DLD1 (cell line): ENCODE results near the gene ANKMY2.
"Not testable (repeated sequence)": the region's sequence is repeated elsewhere in the genome, so short reads cannot be mapped to it uniquely, and the experiment has no call there.

Experiments used
- in situ Hi-C: cut with HindIII; loops from 2 replicates; pipeline ENCODE4 v1.10.0; 2017; ENCODE audit warnings: low sequenced_read_pairs

Gene ANKMY2

DNA sequence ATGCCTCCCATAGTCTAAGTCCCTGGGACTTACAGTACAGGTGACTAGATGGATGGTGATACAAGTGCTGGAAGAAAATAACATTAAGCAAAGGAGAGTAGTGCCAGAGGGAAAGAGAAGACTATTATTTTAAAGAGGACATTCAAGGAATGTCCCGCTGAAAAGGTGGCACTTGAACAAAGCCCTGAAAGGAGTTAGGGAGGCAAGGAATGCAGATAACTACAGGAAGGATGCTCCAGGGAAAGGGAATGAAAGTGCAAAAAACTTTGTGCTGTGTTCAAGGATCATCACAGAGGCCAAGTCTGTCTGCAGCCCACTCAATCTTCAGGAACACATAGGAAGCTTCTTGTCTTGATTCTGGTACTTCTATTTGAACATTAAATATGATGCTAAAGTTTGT lies 14.9 kb downstream of the ANKMY2 start:
- in situ Hi-C loops = no loop called here

DNA sequence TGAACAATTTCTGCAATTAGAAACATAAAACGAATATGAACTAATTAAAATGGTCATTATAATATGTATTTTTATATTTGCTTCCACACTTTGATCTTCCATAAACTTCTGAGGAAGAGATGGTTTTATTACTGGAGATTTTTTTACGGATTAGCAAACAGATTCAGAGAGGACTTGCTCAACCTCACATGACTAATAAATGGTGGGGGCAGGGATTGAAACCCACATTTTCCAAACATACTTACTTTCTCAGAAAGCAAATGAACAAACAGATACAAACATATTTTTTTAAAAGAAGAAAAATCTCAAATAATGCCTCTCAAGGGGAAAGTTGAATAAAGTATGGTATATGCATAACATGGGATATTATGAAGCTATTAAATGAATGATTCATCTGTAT lies 18.3 kb downstream of the ANKMY2 start:
- in situ Hi-C loops = no loop called here

DNA sequence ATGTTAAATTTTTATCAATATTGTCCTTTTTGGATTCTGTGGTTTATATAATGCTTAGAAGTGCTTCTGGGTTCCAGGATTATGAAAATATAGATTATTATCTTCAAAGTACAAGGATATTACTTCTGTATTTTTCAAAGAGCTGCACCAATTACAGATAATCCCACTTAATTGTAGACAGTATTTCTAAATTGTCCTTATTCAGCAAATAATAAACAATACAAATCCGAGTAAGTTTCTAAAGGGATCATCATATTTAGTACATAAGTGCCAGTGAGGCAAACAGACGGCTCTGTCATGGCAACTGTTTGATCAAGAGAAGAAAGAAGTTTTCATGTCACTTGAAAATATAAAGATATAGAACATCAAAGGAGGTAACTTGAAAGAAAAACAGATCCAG lies 19.2 kb downstream of the ANKMY2 start:
- in situ Hi-C loops = no loop called here

DNA sequence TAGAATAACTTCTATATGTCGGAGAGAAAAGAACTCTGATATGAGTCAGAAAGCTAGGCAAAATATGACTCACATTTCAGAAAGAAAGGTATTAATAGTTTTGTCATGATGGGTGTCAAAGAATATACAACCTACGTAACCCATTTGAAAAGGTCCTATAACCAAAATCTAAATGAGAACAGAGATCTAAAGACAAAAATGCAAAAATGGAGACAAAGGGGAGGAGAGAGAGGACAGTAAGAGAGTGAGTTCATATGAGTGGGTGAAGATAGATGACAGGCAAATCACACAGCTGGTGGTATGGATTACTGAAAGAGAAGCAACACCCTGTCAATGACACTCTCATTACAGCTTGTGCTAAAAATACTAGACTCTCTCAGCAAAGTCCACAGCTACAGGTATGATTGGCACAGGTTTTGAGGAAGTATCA lies 25.6 kb downstream of the ANKMY2 start:
- in situ Hi-C loops = no loop called here

DNA sequence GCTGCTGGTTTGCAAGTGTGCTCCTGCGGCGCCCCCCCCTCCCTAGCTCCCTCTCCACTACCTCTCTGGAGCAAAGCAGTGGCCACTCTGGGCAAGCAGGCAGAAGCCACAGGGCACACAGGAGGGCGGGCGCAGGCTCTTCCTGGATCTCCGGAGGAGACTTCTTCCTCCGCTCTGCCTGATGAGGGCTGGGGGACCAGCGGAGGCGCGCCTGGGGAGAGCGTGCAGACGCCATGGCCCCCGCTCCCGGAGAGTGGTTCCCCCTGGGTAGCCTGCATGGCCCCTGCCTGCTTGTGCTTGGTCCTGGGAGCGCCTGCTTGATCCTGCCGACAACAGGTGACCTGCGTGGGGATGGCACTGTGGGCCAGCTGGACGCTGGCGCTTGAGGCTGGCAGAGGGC lies 29.0 kb downstream of the ANKMY2 start:
- in situ Hi-C loops = no loop called here

DNA sequence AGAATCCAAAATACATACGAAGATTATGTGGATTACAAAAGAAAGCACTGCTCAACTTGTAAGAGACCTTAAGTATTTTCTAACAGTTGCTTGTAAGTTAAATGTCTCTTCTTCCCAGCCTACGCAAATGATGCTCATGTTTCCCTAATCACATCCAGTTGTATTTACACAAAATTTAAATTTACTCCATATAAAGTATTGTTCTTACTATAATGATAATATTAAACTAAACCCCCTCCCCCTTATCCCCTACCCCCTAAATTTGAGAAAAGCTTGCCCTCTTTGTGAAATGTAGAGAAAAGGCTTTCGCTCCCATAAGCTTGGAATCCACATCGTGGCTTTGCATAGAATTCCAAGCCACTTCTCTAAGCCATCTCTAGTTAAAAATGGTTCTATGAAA lies 29.4 kb downstream of the ANKMY2 start:
- in situ Hi-C loops = no loop called here

DNA sequence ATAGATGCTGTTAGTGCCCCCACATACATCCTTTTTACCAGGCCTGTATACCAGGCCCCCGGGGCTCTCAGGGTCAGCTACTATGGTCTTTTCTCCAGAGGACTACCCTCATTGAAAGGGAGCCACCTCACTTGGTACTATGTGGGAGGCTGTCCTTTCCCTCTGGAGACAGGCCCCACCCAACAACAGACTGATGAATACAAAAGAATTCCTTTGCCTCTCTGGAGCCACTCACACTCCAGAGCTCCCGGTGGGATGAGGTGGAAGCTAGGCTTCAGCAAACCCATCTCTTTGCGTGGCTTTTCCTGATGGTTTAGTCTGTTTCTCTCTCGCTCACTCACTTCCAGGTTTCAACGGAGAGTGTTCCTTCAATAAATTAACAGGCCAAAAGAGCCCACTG lies 30.3 kb downstream of the ANKMY2 start:
- in situ Hi-C loops = no loop called here

DNA sequence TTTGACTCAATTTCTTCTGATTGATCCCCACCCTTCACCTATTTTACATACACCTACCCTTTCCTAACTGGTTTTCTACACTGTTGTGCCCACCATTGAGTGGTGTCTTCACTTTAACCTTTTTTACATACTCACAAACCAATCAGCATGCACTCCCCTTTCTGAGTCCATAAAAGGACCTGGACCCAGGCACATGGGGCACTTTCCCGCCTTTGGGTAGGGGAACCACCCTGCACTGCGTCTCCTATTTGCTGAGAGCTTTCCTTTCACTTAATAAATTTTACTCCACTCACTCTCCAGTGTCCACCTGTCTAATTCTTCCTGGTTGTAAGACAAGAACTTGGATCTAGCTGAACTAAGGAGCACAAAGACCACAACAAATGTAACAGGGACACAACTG lies 33.8 kb downstream of the ANKMY2 start:
- in situ Hi-C loops = no loop called here

DNA sequence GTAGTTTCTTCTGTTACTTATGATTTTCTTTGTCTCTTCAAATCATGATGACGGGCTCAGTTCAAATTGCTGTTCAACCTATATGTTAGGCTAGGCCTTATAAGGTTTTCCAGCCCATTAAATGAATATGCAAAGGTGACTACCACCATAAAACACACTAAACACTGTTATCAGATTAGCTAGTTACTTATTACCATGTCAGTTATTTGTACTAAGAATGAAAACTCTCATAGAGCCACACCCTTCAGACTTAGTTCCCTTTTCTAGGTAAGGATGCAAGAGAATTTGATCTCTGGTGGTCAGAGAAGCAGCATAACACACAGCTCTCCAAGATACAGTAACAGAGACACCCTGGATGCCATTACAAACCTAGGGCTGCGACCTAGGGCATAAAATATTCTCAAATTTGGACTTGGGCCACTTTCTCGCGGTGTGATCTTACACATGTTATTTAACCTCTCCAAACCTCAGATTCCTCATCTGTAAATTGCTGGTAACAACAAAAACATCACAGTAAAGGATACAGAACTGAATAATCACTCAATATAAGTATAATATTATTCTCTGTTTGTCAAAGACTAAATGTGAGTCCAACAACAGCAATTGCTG lies 35.6 kb downstream of the ANKMY2 start:
- in situ Hi-C loops = no loop called here

DNA sequence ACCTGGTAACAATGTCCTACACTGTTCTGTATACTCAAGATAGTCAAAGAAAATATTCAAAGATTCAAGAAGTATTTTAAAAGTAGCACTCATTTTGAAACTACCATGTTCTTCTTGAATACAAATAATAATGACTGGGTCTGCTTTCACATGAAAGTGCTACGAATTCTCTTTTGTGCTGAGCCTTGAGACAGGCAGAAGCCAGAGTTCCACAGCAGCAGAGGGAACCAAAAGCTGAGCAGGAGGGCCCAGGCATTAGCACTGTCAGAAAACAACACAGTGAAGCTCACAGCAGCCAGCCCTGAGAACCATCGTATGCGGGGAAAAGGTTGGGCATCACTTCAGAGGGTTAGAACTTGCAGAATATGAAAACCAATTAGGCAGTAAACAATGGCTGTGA lies 38.9 kb downstream of the ANKMY2 start:
- in situ Hi-C loops = no loop called here

DNA sequence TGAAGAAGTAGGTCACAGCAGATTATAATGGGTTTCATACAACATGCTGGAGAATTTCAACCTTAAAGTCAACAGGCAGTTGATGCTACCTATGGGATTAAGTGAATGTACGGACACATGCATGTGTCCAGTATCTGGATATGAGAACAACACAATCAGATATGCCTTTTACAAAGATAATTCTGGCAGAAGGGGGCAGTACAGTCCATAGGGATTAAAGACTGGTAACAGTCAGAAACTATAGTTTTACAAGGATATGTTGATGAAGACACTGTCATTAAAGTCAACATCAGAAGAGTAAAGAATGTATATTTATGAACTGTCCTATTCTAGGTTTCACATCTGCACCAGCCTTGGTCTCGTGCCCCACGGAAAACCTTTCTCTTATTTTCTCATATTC lies 41.5 kb downstream of the ANKMY2 start:
- in situ Hi-C loops = no loop called here

DNA sequence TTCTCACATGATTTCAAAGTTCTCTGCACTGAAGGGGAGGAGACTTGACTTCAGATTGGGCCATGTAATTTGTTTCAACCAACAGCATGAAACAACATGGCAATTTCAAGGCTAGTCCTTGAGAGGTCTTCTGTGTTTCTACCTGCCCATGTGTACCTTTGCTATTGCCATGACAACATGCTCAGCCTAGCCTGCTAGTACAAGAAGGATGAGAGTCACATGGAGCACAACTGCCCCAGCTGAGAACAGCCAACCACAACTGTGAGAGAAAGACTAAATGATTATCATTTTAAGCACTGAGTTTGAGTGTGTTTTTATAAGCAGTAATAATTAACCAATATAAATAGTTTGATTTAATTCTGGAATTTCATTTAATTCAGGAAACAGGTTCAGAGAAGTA lies 41.9 kb downstream of the ANKMY2 start:
- in situ Hi-C loops = no loop called here

DNA sequence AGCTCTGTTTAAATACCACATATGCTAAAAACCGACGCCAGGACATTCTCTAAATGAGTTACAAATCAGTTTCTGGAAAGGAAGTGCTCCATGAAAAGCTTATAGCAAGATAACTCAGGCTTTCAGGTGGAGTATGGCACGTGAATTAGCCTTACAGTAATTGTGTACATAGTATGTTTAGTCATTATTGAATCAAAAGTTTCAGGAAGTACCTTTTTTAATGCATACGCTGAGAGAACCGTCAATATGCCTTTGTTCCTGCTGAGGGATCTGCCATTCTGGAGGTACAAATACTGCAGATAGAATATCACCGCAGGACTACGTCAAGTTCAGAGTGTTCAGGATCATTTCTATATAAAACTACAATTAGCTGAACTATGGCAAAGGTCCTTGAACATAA lies 45.7 kb downstream of the ANKMY2 start:
- in situ Hi-C loops = no loop called here

DNA sequence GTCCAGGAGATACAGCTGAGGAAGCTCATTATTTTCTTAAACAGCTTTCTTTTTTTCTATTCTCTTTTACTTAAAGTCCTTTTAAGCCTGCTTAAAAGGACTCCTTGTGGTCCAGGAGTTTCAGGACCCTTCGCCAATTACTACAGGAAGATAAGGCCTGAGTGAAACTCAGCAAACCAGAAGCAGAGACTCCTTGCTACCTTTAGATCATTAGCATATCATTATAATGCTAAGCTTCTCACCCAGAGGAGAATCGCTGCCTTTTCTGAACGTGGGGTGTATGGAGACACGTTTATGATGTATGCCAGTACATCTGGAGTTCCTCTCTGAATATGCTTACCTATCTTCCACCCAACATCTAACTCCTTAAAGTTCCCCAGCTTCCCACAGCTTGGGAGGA lies 47.5 kb downstream of the ANKMY2 start:
- in situ Hi-C loops = no loop called here

DNA sequence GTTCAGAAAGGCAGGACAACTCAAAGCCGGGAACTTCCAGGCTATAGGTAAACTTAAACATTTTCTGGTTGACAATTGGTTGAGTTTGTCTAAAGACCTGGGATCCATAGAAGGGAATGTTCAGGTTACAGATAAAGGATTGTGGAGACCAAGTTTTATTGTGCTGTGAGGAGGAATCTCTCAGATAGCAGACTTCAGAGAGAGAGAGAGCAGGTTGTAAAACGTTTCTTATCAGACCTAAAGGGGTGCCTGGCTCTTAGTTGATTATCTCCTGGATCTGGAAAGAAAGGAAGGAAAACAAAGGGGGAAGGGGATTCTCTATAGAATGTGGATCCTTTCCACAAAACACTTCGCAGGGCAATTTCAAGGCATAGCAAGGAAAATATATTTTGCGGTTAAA lies 50.0 kb downstream of the ANKMY2 start:
- in situ Hi-C loops = not testable (repeated sequence)

DNA sequence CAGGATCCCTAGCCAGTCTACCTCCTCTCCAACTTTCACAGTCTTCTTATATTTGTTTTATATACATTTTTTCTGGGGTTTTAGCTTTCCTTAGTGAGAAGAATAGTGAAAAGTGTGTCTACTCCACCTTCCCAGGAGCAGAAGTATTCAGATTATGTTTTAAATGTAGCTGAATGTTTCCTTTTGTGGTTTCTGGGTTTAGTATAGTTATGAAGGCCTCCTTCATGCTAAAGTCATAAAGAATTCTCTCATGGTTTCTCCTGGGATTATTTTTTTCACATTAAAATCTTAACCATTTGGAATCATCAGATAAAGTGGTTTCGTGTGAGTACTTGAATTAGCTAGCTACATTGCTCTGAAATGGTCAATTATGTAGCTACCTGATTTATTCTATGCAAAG lies 50.9 kb downstream of the ANKMY2 start:
- in situ Hi-C loops = no loop called here

DNA sequence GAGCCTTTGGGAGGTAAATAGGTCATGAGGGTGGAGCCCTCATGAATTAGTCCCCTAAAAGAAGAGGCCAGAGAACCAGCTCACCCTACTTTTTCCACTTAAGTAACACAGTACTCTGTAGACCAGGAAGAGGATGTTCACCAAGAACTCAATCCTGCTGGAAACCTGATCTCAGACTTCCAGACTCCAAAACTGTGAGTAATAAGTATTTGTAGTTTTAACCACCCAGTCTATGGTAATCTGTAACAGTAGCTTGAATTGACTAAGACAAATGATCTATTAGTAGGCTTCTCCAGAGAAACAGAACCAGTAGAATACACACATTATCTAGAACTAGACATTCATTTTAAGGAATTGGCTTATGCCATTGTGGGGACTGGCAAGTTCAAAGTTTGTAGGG lies 51.5 kb downstream of the ANKMY2 start:
- in situ Hi-C loops = no loop called here

DNA sequence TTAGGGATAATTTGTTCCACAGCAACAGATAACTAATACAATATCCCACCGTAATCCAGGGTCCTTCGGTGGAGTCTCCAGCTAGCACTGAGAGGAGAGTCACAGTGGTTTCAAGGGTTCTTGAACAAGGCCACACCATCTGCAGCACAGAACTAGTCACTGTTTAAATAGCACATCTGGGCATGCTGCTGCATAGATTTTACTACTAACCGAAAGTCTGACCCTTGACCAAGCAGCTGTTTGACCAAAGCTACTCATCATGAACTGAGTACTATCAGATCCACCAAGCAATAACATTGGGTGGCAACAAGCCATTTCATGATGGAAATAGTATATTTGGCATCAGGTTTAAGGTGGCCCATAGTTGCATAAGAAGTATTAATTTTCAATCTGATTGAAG lies 53.2 kb downstream of the ANKMY2 start:
- in situ Hi-C loops = no loop called here

DNA sequence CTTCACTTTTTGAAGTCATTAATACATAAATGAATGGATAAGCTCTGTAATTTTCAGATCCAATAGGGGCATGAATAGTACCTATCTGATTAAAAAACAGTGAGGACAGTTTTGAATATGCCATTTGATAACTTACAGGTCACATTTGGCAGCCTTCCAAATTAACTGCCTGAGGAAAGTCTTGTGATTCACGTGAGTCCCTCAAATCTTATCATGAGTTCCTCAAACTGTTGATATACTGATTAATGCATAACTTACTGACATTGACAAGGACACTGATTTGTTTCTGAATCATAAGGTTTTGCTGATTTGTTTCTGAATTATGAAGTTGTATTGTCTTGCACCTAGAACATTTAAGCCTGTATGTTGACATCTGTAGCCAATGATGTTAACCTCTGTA lies 55.1 kb downstream of the ANKMY2 start:
- in situ Hi-C loops = no loop called here

DNA sequence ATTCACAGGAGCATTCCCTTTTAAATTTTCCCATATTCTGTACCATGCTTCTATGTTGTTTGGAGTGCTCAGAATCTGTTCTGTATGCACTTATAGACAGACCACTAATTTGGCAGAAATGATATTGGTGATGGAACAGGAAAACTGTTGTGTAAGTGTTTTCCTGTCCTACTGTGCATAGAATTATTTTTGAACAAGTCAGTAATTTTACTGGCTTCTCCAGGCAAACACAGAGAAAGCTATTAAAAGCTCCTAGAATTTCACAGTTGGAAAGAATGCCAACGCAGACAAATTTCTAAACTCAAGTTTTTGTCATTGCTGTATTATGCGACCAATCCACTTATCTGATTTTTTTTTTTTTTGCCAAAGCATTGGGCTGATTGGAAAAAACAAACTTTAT lies 55.7 kb downstream of the ANKMY2 start:
- in situ Hi-C loops = no loop called here

DNA sequence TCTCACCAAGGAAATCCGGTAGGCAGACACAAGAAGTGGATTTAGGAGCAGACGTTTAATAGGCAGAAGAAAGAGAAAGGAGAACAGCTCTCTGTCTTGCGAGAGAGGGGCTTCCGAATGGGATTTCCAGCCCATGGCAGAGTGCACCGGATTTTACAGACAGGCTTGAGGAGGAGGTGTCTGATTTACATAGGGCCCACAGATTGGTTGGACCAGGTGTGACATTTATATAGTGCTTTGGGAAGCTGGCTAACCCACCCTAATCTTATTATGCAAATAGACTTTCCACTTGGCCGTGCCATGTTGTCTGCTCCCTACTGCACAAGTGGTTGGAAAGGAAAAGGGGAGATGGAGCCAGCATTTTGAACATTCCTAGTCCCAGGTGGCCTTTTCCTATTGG lies 57.8 kb downstream of the ANKMY2 start:
- in situ Hi-C loops = no loop called here

DNA sequence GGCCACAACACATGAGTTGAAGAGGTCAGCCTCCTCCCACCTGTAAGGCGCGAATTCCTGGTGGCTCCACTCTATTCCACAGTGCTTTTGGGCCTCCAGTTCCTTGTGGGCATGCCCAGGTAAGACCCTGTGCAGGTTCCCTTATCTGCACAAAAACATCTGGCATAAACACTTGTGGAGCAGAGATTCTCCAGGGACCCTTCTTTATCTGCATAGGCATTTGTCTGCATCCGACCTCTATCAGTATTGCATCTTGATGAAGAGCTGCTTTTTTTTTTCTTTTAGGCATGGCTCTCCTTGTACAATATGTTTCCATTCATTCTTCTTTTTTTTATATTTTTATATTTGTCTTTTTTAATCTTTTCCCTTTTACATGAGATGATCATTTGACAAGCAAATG lies 58.4 kb downstream of the ANKMY2 start:
- in situ Hi-C loops = no loop called here

DNA sequence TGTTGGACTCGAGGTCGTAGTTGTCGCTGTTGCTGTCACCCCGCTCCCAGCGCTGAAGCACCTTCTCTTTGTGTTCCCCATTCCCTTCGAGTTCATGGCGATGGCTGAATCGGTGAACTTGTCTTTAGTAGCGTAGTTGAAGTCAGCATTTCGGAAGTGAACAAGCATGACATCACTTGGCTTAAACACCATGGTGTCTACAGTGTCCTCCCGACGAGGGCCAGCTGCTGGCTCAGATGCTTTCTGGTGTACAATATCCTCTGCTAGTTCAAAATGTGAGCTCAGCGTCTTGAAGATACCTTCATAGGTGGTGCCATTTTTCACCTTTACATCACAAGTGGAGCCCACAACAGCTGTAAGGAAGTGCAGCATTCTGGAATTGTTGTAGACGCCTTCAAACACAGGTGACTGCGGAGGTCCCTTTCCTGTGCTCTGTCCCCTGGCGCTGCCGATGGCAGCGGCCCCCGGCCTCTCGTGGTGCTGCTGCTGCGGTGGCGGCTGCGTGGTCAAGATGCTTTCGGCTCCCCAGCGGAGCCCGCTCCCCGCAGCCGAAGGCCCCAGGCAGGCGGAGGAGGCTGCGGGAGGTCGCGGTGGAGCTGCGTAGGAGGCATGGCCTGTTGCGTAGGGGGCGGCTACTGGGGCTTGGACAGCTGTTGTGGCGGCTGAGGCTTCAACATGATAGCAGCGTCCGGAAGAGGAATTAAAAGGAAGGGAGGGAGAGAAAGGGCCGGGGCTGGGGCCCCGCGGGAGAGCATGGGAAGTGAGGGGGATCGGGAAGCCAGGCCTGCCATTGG lies 59.3 kb downstream of the ANKMY2 start:
- in situ Hi-C loops = no loop called here
